WTC11 (cell line): ENCODE measurements around the gene PRPF6. TPM values are rescaled to one million over a fixed set of nuclear protein-coding genes. Genes with fewer than 3 reads are reported as not detected.

Experiments used
- ATAC-seq: fragments of 200-7000 bp; cut with Tn5 transposase; 2 replicates; pipeline ENCODE4 v1.10.0; 2021; ENCODE audit warnings: mild to moderate bottlenecking, moderate library complexity
- CTCF ChIA-PET: fragments of 300-600 bp; sonication (Branson Sonifier 250); formaldehyde crosslinking; loops from one replicate; lab custom pipeline; 2021; ENCODE audit warnings: antibody characterized with exemption; lab: Charles Lee
- POLR2A ChIA-PET: fragments of 350-600 bp; sonication (Branson Sonifier 250); formaldehyde crosslinking; loops from one replicate; lab custom pipeline; 2021; ENCODE audit warnings: antibody characterized with exemption; lab: Charles Lee
- DNase-seq: peaks from one replicate; pipeline ENCODE4 v3.0.0; 2021; ENCODE audit warnings: low spot score
- H3K27ac Mint-ChIP-seq: 2 replicates; pipeline ENCODE4 v1.8.0; 2021; ENCODE audit warnings: mixed read lengths
- H3K27me3 Mint-ChIP-seq: 2 replicates; pipeline ENCODE4 v1.8.0; 2021; ENCODE audit warnings: low read depth, mild to moderate bottlenecking, moderate library complexity, mixed read lengths
- H3K36me3 Mint-ChIP-seq: 2 replicates; pipeline ENCODE4 v1.8.0; 2021; ENCODE audit warnings: mixed read lengths
- H3K4me1 Mint-ChIP-seq: 2 replicates; pipeline ENCODE4 v1.8.0; 2022; ENCODE audit warnings: mixed read lengths
- H3K4me3 Mint-ChIP-seq: 2 replicates; pipeline ENCODE4 v1.8.0; 2021; ENCODE audit warnings: mild to moderate bottlenecking, moderate library complexity, mixed read lengths
- H3K9me3 Mint-ChIP-seq: 2 replicates; pipeline ENCODE4 v1.8.0; 2021; ENCODE audit warnings: mixed read lengths
- CREM ChIP-seq: sonication (generic); formaldehyde crosslinking; IDR thresholded peaks from 2 replicates; pipeline ENCODE4 v1.8.1; 2022; ENCODE audit warnings: mild to moderate bottlenecking, missing genetic modification reagents, moderate library complexity
- ELF4 ChIP-seq: sonication (generic); formaldehyde crosslinking; IDR thresholded peaks from 2 replicates; pipeline ENCODE4 v1.8.1; 2022; ENCODE audit warnings: low read depth, mild to moderate bottlenecking, moderate library complexity, missing genetic modification reagents
- FOXK1 ChIP-seq: sonication (generic); formaldehyde crosslinking; IDR thresholded peaks from 2 replicates; pipeline ENCODE4 v1.8.0; 2022; ENCODE audit warnings: mild to moderate bottlenecking, moderate library complexity, missing genetic modification reagents
- GABPB1 ChIP-seq: sonication (generic); formaldehyde crosslinking; IDR thresholded peaks from 2 replicates; pipeline ENCODE4 v1.8.1; 2023; ENCODE audit warnings: mild to moderate bottlenecking, missing genetic modification reagents
- HMGA2 ChIP-seq: fragments of 250-450 bp; sonication (Bioruptor Pico); IDR thresholded peaks from 2 replicates; pipeline ENCODE4 v1.4.0; 2021; ENCODE audit warnings: mild to moderate bottlenecking, moderate library complexity
- IRF2 ChIP-seq: sonication (generic); formaldehyde crosslinking; IDR thresholded peaks from 2 replicates; pipeline ENCODE4 v1.8.0; 2022; ENCODE audit warnings: low read depth, missing genetic modification reagents, borderline replicate concordance
- NFE2L1 ChIP-seq: sonication (generic); formaldehyde crosslinking; IDR thresholded peaks from 2 replicates; pipeline ENCODE4 v1.8.1; 2023; ENCODE audit warnings: missing genetic modification reagents
- NR3C1 ChIP-seq: sonication (generic); formaldehyde crosslinking; conservative IDR thresholded peaks from 2 replicates; pipeline ENCODE4 v1.8.1; 2023; ENCODE audit warnings: low read depth, mild to moderate bottlenecking, missing genetic modification reagents
- OVOL2 ChIP-seq: fragments of 250-450 bp; sonication (Bioruptor Pico); IDR thresholded peaks from 2 replicates; pipeline ENCODE4 v1.9.0; 2021; ENCODE audit warnings: mild to moderate bottlenecking, borderline replicate concordance
- PRDM15 ChIP-seq: sonication (generic); formaldehyde crosslinking; IDR thresholded peaks from 2 replicates; pipeline ENCODE4 v1.8.0; 2022; ENCODE audit warnings: missing genetic modification reagents
- SP1 ChIP-seq: sonication (generic); formaldehyde crosslinking; conservative IDR thresholded peaks from 2 replicates; pipeline ENCODE4 v1.8.1; 2022; ENCODE audit warnings: missing genetic modification reagents
- TEAD1 ChIP-seq: sonication (generic); formaldehyde crosslinking; IDR thresholded peaks from 2 replicates; pipeline ENCODE4 v1.8.0; 2022; ENCODE audit warnings: mild to moderate bottlenecking, missing genetic modification reagents
- USF1 ChIP-seq: sonication (generic); formaldehyde crosslinking; IDR thresholded peaks from 2 replicates; pipeline ENCODE4 v1.8.0; 2022; ENCODE audit warnings: mild to moderate bottlenecking, missing genetic modification reagents
- ZNF423 ChIP-seq: fragments of 250-450 bp; sonication (Bioruptor Pico); IDR thresholded peaks from 2 replicates; pipeline ENCODE4 v2.1.2; 2022; ENCODE audit warnings: mild to moderate bottlenecking, moderate library complexity
- ZNF671 ChIP-seq: fragments of 250-450 bp; sonication (Bioruptor Pico); IDR thresholded peaks from 2 replicates; pipeline ENCODE4 v1.8.0; 2021; ENCODE audit warnings: mild to moderate bottlenecking
- total RNA-seq: library from RNA; stranded (reverse); gene quantifications from 3 replicates; pipeline ENCODE4 v1.2.3, GENCODE V29; 2021
- TF ChIP-seq, protein P1 (sequence below): sonication (generic); formaldehyde crosslinking; IDR thresholded peaks from 2 replicates; pipeline ENCODE4 v1.8.1; 2023; ENCODE audit warnings: mild to moderate bottlenecking, missing genetic modification reagents, borderline replicate concordance
- TF ChIP-seq, protein P2 (sequence below): fragments of 250-450 bp; sonication (Bioruptor Pico); IDR thresholded peaks from 2 replicates; pipeline ENCODE4 v1.9.0; 2021; ENCODE audit warnings: mild to moderate bottlenecking
- TF ChIP-seq, protein P3 (sequence below): fragments of 250-450 bp; sonication (Bioruptor Pico); IDR thresholded peaks from 2 replicates; pipeline ENCODE4 v2.1.2; 2022; ENCODE audit warnings: mild to moderate bottlenecking, moderate library complexity
- TF ChIP-seq, protein P4 (sequence below): sonication (generic); formaldehyde crosslinking; IDR thresholded peaks from 2 replicates; pipeline ENCODE4 v1.8.1; 2023; ENCODE audit warnings: mild to moderate bottlenecking, missing genetic modification reagents, moderate library complexity
- TF ChIP-seq, protein P5 (sequence below): sonication (generic); formaldehyde crosslinking; IDR thresholded peaks from 2 replicates; pipeline ENCODE4 v1.8.1; 2022; ENCODE audit warnings: mild to moderate bottlenecking, moderate library complexity, missing genetic modification reagents

Gene PRPF6
- total RNA-seq, 1 experiment from 2014 or later = 79.4 TPM

DNA sequence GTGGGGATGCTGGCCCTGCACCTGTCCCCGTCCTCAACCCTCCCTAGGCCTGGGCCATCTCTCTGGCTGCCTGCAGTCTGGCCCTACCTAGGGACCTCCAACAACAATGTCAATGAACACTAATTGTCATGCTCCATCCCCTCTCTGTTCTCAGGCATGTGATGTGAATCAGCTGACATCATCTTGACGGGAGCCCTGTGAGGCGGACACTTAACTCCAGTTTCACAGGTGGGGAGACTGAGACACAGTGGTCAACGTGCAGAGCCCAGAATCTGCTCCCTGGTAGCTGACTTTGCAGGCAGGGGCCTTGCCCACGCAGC, 81.3 kb downstream of the PRPF6 start (continued):
- TF ChIP-seq, protein P1, sequence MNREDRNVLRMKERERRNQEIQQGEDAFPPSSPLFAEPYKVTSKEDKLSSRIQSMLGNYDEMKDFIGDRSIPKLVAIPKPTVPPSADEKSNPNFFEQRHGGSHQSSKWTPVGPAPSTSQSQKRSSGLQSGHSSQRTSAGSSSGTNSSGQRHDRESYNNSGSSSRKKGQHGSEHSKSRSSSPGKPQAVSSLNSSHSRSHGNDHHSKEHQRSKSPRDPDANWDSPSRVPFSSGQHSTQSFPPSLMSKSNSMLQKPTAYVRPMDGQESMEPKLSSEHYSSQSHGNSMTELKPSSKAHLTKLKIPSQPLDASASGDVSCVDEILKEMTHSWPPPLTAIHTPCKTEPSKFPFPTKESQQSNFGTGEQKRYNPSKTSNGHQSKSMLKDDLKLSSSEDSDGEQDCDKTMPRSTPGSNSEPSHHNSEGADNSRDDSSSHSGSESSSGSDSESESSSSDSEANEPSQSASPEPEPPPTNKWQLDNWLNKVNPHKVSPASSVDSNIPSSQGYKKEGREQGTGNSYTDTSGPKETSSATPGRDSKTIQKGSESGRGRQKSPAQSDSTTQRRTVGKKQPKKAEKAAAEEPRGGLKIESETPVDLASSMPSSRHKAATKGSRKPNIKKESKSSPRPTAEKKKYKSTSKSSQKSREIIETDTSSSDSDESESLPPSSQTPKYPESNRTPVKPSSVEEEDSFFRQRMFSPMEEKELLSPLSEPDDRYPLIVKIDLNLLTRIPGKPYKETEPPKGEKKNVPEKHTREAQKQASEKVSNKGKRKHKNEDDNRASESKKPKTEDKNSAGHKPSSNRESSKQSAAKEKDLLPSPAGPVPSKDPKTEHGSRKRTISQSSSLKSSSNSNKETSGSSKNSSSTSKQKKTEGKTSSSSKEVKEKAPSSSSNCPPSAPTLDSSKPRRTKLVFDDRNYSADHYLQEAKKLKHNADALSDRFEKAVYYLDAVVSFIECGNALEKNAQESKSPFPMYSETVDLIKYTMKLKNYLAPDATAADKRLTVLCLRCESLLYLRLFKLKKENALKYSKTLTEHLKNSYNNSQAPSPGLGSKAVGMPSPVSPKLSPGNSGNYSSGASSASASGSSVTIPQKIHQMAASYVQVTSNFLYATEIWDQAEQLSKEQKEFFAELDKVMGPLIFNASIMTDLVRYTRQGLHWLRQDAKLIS (CRISPR knock-in tag) = no peak
- TF ChIP-seq CREM = no peak

DNA sequence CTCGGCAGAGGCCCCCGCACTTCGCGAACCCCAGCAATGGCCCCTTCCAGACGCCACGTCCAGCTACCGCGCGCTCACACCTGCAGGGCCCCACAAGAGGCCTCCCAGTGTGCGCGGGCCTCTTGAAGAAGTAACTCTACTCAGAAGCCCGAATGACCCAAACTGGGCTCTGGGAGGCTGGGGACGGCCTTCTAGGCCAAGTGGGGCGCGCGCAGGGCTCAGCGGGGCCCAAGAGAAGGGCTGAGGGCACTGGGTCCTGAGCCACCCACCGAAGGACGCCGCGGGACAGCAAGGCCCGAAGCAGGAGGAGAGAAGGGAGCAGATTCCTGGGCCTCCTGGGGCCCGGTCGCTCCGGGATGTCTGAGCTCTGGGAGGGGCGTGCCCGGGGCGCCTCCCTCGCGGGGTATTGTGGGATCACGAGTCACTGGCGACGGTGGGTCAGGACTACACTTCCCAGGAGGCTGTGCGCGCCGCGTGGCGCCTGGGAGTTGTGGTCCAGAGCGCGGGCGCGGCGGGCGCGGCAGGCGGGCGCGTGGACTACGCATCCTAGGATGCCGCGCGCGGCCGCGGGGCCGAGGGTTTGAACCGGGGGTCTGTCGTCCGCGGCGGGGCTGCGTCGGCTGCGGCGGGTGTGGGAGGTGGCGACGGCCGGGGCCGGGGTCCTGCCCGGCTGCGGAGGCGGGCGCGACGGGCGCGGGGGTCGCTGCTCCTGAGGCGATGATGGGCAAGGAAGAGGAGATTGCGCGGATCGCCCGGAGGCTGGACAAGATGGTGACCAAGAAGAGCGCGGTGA, 81.9 kb downstream of the PRPF6 start, which contains the start of gene TCEA2:
TSS of gene TCEA2 (plus strand) at position 603 of the 793 bp plus-strand sequence. CDS start at position 718, 115 bp downstream.
- H3K36me3 Mint-ChIP-seq = no peaks in the 10 kb centered on the region
- no peaks in the 10 kb centered on the region for H3K9me3 Mint-ChIP-seq
- ATAC-seq (peak; percentile 84), DNase-seq (peak; percentile 95)
- ChIA-PET CTCF (interaction anchor here (0.6 to 3.0 kb wide), 12 partner anchors 9 to 525 kb away, joined by 3 to 18 read pairs (median 5); partner anchors contain the start of genes OPRL1, PRPF6, PTK6 and RGS19), POLR2A (no interaction called here)
- H3K27me3 Mint-ChIP-seq = peaks cover 7% of the 10 kb centered on the region
- H3K4me3 Mint-ChIP-seq = peak within 1 kb of the TSS; percentile 82
- no peak within 1 kb of the TSS; the same call in 1 of the 2 replicates for H3K27ac Mint-ChIP-seq
- peaks cover 31% of the 10 kb centered on the region for H3K4me1 Mint-ChIP-seq
- TF ChIP-seq FOXK1 (CRISPR knock-in tag) (peak; percentile 70; the same call in 1 of the 2 replicates), HMGA2 (CRISPR knock-in tag) (no peak), SP1 (CRISPR knock-in tag) (peak; percentile 89), CREM (peak; percentile 49; the same call in 1 of the 2 replicates), IRF2 (CRISPR knock-in tag) (no peak), OVOL2 (no peak), USF1 (peak; percentile 66; the same call in 1 of the 2 replicates), ZNF423 (peak; percentile 81), GABPB1 (CRISPR knock-in tag) (peak; percentile 63), ELF4 (CRISPR knock-in tag) (no peak), PRDM15 (CRISPR knock-in tag) (no peak), NR3C1 (CRISPR knock-in tag) (no peak), ZNF671 (CRISPR knock-in tag) (no peak), TEAD1 (peak; percentile 38; the same call in 1 of the 2 replicates), NFE2L1 (CRISPR knock-in tag) (no peak)
- TF ChIP-seq, protein P2, sequence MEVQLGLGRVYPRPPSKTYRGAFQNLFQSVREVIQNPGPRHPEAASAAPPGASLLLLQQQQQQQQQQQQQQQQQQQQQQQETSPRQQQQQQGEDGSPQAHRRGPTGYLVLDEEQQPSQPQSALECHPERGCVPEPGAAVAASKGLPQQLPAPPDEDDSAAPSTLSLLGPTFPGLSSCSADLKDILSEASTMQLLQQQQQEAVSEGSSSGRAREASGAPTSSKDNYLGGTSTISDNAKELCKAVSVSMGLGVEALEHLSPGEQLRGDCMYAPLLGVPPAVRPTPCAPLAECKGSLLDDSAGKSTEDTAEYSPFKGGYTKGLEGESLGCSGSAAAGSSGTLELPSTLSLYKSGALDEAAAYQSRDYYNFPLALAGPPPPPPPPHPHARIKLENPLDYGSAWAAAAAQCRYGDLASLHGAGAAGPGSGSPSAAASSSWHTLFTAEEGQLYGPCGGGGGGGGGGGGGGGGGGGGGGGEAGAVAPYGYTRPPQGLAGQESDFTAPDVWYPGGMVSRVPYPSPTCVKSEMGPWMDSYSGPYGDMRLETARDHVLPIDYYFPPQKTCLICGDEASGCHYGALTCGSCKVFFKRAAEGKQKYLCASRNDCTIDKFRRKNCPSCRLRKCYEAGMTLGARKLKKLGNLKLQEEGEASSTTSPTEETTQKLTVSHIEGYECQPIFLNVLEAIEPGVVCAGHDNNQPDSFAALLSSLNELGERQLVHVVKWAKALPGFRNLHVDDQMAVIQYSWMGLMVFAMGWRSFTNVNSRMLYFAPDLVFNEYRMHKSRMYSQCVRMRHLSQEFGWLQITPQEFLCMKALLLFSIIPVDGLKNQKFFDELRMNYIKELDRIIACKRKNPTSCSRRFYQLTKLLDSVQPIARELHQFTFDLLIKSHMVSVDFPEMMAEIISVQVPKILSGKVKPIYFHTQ (CRISPR knock-in tag) = no peak
- TF ChIP-seq, protein P3, sequence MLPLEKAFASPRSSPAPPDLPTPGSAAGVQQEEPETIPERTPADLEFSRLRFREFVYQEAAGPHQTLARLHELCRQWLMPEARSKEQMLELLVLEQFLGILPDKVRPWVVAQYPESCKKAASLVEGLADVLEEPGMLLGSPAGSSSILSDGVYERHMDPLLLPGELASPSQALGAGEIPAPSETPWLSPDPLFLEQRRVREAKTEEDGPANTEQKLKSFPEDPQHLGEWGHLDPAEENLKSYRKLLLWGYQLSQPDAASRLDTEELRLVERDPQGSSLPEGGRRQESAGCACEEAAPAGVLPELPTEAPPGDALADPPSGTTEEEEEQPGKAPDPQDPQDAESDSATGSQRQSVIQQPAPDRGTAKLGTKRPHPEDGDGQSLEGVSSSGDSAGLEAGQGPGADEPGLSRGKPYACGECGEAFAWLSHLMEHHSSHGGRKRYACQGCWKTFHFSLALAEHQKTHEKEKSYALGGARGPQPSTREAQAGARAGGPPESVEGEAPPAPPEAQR (CRISPR knock-in tag) = no peak
- TF ChIP-seq, protein P4, sequence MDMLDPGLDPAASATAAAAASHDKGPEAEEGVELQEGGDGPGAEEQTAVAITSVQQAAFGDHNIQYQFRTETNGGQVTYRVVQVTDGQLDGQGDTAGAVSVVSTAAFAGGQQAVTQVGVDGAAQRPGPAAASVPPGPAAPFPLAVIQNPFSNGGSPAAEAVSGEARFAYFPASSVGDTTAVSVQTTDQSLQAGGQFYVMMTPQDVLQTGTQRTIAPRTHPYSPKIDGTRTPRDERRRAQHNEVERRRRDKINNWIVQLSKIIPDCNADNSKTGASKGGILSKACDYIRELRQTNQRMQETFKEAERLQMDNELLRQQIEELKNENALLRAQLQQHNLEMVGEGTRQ (CRISPR knock-in tag) = peak; percentile 82
- TF ChIP-seq, protein P5, sequence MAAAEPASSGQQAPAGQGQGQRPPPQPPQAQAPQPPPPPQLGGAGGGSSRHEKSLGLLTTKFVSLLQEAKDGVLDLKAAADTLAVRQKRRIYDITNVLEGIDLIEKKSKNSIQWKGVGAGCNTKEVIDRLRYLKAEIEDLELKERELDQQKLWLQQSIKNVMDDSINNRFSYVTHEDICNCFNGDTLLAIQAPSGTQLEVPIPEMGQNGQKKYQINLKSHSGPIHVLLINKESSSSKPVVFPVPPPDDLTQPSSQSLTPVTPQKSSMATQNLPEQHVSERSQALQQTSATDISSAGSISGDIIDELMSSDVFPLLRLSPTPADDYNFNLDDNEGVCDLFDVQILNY = peak; percentile 76; the same call in 1 of the 2 replicates
